ENCODE measurements around the gene NEUROD1. TPM values are rescaled to one million over a fixed set of nuclear protein-coding genes. Genes with fewer than 3 reads are reported as not detected.

Gene NEUROD1
- total and polyA plus RNA-seq, 3 experiments from 2014 or later: not detected

DNA sequence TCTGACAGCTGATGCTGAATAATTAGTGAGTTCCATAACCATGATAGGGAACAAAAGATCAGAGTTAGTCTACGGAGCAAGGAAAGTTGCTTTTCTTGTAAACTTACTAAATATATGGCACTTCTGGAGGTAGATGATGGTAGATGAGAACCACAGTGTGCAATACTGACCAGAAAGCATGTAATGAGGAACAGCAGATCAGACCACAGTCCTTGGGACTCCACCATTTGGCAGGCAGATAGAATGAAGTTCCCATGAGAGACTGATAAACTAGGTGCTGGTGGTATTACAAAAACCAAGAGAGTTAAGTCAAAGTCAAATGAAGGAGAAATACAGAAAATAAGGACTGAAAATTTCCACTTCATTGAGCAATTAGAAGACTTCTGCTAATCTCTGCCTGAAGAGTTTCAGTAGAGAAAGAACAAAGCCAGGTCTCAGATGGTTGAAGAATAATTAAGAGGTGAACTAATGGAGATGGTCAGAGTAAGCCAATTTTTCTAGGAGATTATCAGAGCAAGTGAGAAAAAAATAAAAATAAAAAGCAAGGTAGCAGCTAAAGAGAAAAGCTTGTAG, 33.8 kb downstream of the NEUROD1 start:
- CTCF ChIA-PET: no interaction called here
- no peak overlapping the region for H3K4me3 Mint-ChIP-seq

DNA sequence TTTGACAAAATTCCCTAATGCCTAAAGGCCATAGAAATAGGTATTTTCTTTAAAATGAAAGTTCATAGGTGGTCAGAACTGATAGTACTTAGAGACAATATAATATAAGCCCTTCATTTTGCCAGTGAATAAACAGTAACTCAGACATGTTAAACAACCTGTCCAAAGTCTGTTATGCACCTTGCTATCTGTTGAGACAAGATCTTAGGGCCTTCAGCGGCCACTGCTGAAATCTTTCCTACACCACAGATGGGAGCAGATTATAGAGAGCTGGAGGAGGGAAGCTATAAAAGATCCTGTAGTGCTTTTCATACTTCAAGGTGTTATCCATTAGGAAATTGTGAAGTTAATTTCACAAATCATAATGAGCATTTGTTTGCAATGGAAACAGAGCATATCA, 37.2 kb downstream of the NEUROD1 start:
- no peaks in the 10 kb centered on the region for H3K9me3 ChIP-seq (ENCODE audit: low read length)
- peaks cover 7% of the 10 kb centered on the region for H3K27me3 ChIP-seq (ENCODE audit: insufficient read depth, low read length, poor library complexity, severe bottlenecking)
- POLR2A ChIA-PET: no interaction called here
- H3K27ac Mint-ChIP-seq: no peak overlapping the region
- CTCF ChIA-PET: no interaction called here
- no peaks in the 10 kb centered on the region for H3K36me3 Mint-ChIP-seq
- no peak for DNase-seq
- H3K27ac ChIP-seq (ENCODE audit: low read depth, low read length): no peak overlapping the region
- H3K27me3 Mint-ChIP-seq: peaks cover 16 to 63% of the 10 kb centered on the region in 2 donors
- no peaks in the 10 kb centered on the region for H3K36me3 ChIP-seq (ENCODE audit: insufficient read depth, low read length)
- H3K9me3 Mint-ChIP-seq: peaks cover 0 to 4% (median 0%) of the 10 kb centered on the region in 5 donors
- H3K4me3 ChIP-seq (ENCODE audit: low read length): no peak overlapping the region
- H3K4me3 Mint-ChIP-seq: no peak overlapping the region
- no peaks in the 10 kb centered on the region for H3K4me1 Mint-ChIP-seq
- no peaks in the 10 kb centered on the region for H3K4me1 ChIP-seq (ENCODE audit: insufficient read depth, low read length)

More for the DNA sequence above, 33.8 kb downstream of the NEUROD1 start:
- Mint-ChIP-seq H3K4me1 (no peaks in the 10 kb centered on the region), H3K9me3 (peaks cover 0 to 4% (median 0%) of the 10 kb centered on the region in 5 donors), H3K27me3 (peaks cover 7 to 73% of the 10 kb centered on the region in 2 donors), H3K27ac (no peak overlapping the region), H3K36me3 (no peaks in the 10 kb centered on the region)
- no peak overlapping the region for H3K4me3 ChIP-seq (ENCODE audit: low read length)
- H3K27ac ChIP-seq (ENCODE audit: low read depth, low read length): no peak overlapping the region
- H3K27me3 ChIP-seq (ENCODE audit: insufficient read depth, low read length, poor library complexity, severe bottlenecking): peaks cover 7% of the 10 kb centered on the region
- no peaks in the 10 kb centered on the region for H3K4me1 ChIP-seq (ENCODE audit: insufficient read depth, low read length)
- no peaks in the 10 kb centered on the region for H3K9me3 ChIP-seq (ENCODE audit: low read length)
- POLR2A ChIA-PET: no interaction called here
- no peak for DNase-seq
- no peaks in the 10 kb centered on the region for H3K36me3 ChIP-seq (ENCODE audit: insufficient read depth, low read length)

GRCh38 chr2:181642086-181642485, 38.2 kb downstream of the NEUROD1 start:
- CTCF ChIA-PET: no interaction called here
- no peaks in the 10 kb centered on the region for H3K9me3 Mint-ChIP-seq

GRCh38 chr2:181639686-181640085, 40.6 kb downstream of the NEUROD1 start:
- H3K36me3 ChIP-seq (ENCODE audit: insufficient read depth, low read length): no peaks in the 10 kb centered on the region
- Mint-ChIP-seq H3K4me1 (no peaks in the 10 kb centered on the region), H3K27ac (no peak overlapping the region), H3K36me3 (no peaks in the 10 kb centered on the region), H3K4me3 (no peak overlapping the region), H3K9me3 (no peaks in the 10 kb centered on the region), H3K27me3 (peaks cover 11 to 43% of the 10 kb centered on the region in 2 donors)
- H3K27ac ChIP-seq (ENCODE audit: low read depth, low read length): no peak overlapping the region
- POLR2A ChIA-PET: no interaction called here
- H3K9me3 ChIP-seq (ENCODE audit: low read length): no peaks in the 10 kb centered on the region
- CTCF ChIA-PET: no interaction called here
- DNase-seq: no peak
- H3K4me3 ChIP-seq (ENCODE audit: low read length): no peak overlapping the region
- H3K27me3 ChIP-seq (ENCODE audit: insufficient read depth, low read length, poor library complexity, severe bottlenecking): no peaks in the 10 kb centered on the region
- no peaks in the 10 kb centered on the region for H3K4me1 ChIP-seq (ENCODE audit: insufficient read depth, low read length)

More at GRCh38 chr2:181642086-181642485, 38.2 kb downstream of the NEUROD1 start:
- Histone ChIP-seq H3K27me3 (ENCODE audit: insufficient read depth, low read length, poor library complexity, severe bottlenecking) (peaks cover 7% of the 10 kb centered on the region), H3K9me3 (ENCODE audit: low read length) (no peaks in the 10 kb centered on the region), H3K4me3 (ENCODE audit: low read length) (no peak overlapping the region), H3K4me1 (ENCODE audit: insufficient read depth, low read length) (no peaks in the 10 kb centered on the region), H3K36me3 (ENCODE audit: insufficient read depth, low read length) (no peaks in the 10 kb centered on the region), H3K27ac (ENCODE audit: low read depth, low read length) (no peak overlapping the region)
- H3K27me3 Mint-ChIP-seq: peaks cover 16 to 53% of the 10 kb centered on the region in 2 donors
- no peaks in the 10 kb centered on the region for H3K36me3 Mint-ChIP-seq
- no peak for DNase-seq
- no peak overlapping the region for H3K4me3 Mint-ChIP-seq
- H3K27ac Mint-ChIP-seq: no peak overlapping the region
- no peaks in the 10 kb centered on the region for H3K4me1 Mint-ChIP-seq
- POLR2A ChIA-PET: no interaction called here

DNA sequence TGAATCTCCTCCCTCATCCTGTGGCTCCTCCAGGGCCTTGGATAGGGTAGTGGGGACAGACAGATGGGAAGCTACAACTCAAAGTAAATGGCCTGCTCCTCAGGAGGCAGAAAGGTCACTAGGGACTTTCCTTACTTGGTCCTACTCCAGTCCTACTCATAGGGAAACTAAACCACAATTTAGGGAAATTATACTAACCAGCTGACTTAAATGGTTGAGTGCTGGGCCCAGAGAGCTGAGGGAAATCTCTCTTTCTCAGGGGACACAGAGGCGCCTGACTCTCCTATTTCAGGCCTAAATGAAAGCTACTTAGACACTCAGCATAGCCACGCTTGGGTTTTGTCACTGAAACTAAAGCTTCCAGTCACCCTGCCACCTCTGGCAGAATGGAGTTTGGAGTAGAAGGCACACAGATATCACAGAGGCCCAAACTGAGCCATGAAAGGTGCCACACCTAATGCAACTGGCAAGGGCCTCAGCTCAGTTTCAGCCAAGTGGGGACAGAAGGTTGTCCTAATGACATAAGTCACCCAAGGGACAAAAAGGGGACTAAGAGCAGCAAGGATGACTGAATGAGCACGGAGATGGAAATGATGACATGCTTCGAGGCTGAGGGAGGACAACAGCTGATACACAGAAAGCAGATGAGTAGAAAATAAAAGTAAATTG, 47.5 kb downstream of the NEUROD1 start:
- Histone ChIP-seq H3K36me3 (ENCODE audit: insufficient read depth, low read length) (no peaks in the 10 kb centered on the region), H3K4me3 (ENCODE audit: low read length) (no peak overlapping the region), H3K4me1 (ENCODE audit: insufficient read depth, low read length) (no peaks in the 10 kb centered on the region), H3K9me3 (ENCODE audit: low read length) (no peaks in the 10 kb centered on the region), H3K27me3 (ENCODE audit: insufficient read depth, low read length, poor library complexity, severe bottlenecking) (no peaks in the 10 kb centered on the region), H3K27ac (ENCODE audit: low read depth, low read length) (no peak overlapping the region)
- Mint-ChIP-seq H3K27ac (no peak overlapping the region), H3K27me3 (peaks cover 3 to 53% of the 10 kb centered on the region in 2 donors), H3K36me3 (no peaks in the 10 kb centered on the region), H3K9me3 (no peaks in the 10 kb centered on the region), H3K4me3 (no peak overlapping the region), H3K4me1 (no peaks in the 10 kb centered on the region)
- no peak for DNase-seq
- ChIA-PET CTCF (no interaction called here), POLR2A (interaction anchor here (0.6 kb wide), 1 partner anchor 64 kb away, joined by 6 read pairs; no protein-coding TSS in a partner anchor)

GRCh38 chr2:181628590-181629585, 51.4 kb downstream of the NEUROD1 start:
- ChIA-PET POLR2A (no interaction called here), CTCF (no interaction called here)
- Histone ChIP-seq H3K27me3 (ENCODE audit: insufficient read depth, low read length, poor library complexity, severe bottlenecking) (no peaks in the 10 kb centered on the region), H3K27ac (ENCODE audit: low read depth, low read length) (no peak overlapping the region), H3K4me3 (ENCODE audit: low read length) (no peak overlapping the region), H3K36me3 (ENCODE audit: insufficient read depth, low read length) (no peaks in the 10 kb centered on the region), H3K9me3 (ENCODE audit: low read length) (no peaks in the 10 kb centered on the region), H3K4me1 (ENCODE audit: insufficient read depth, low read length) (no peaks in the 10 kb centered on the region)
- H3K4me3 Mint-ChIP-seq: no peak overlapping the region
- H3K27me3 Mint-ChIP-seq: peaks cover 13 to 65% of the 10 kb centered on the region in 2 donors
- H3K27ac Mint-ChIP-seq: no peak overlapping the region
- peaks cover 0 to 4% (median 0%) of the 10 kb centered on the region in 5 donors for H3K9me3 Mint-ChIP-seq
- H3K4me1 Mint-ChIP-seq: no peaks in the 10 kb centered on the region
- no peak for DNase-seq
- no peaks in the 10 kb centered on the region for H3K36me3 Mint-ChIP-seq

DNA sequence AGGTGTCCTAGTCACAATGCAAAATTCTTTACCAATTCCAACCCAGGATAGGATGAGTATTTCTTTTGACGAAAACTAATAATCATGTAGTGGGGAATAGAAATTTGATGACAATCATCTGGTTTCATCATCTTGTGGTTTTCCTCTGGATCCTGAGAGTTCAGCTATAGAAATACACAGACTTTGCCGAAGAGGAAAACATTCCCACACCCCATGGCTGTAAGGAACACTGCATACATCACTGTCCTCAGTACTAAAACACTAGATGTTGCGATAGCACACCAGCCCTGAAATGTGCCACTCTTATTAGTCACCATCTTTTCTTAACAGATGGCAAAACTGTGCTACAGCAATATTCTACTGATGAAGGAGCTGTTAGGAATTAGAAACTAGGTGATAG, 52.8 kb downstream of the NEUROD1 start:
- no peaks in the 10 kb centered on the region for H3K4me1 ChIP-seq (ENCODE audit: insufficient read depth, low read length)
- POLR2A ChIA-PET: no interaction called here
- H3K27me3 Mint-ChIP-seq: peaks cover 11 to 61% of the 10 kb centered on the region in 2 donors
- no peak overlapping the region for H3K4me3 ChIP-seq (ENCODE audit: low read length)
- CTCF ChIA-PET: no interaction called here
- H3K27ac ChIP-seq (ENCODE audit: low read depth, low read length): no peak overlapping the region
- no peaks in the 10 kb centered on the region for H3K4me1 Mint-ChIP-seq
- H3K9me3 Mint-ChIP-seq: peaks cover 0 to 4% (median 0%) of the 10 kb centered on the region in 5 donors
- H3K36me3 Mint-ChIP-seq: no peaks in the 10 kb centered on the region
- DNase-seq: no peak
- no peaks in the 10 kb centered on the region for H3K36me3 ChIP-seq (ENCODE audit: insufficient read depth, low read length)
- no peaks in the 10 kb centered on the region for H3K27me3 ChIP-seq (ENCODE audit: insufficient read depth, low read length, poor library complexity, severe bottlenecking)
- H3K9me3 ChIP-seq (ENCODE audit: low read length): no peaks in the 10 kb centered on the region
- no peak overlapping the region for H3K4me3 Mint-ChIP-seq
- no peak overlapping the region for H3K27ac Mint-ChIP-seq

DNA sequence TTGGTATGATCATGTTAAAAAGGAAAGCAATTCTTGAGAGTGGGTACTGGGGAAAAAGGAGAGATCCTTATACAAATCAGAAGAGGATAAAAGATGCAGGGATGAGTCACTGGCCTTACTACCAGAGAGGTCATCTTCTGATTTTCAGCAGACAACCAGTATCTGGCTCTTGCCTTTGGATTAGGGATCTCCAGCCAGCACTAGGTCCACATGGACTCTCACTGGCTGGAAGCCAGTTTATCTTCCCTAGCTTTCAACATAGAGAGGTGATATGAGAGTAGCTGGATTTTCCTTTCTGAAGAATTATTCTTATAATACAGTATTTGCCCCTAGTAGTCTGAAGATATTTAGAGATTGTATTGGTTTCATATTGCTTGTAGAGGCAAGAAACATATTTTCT, 53.6 kb downstream of the NEUROD1 start:
- ChIA-PET POLR2A (no interaction called here), CTCF (no interaction called here)
- no peaks in the 10 kb centered on the region for H3K4me1 Mint-ChIP-seq
- Histone ChIP-seq H3K36me3 (ENCODE audit: insufficient read depth, low read length) (no peaks in the 10 kb centered on the region), H3K4me1 (ENCODE audit: insufficient read depth, low read length) (no peaks in the 10 kb centered on the region), H3K27ac (ENCODE audit: low read depth, low read length) (no peak overlapping the region), H3K27me3 (ENCODE audit: insufficient read depth, low read length, poor library complexity, severe bottlenecking) (no peaks in the 10 kb centered on the region), H3K9me3 (ENCODE audit: low read length) (no peaks in the 10 kb centered on the region), H3K4me3 (ENCODE audit: low read length) (no peak overlapping the region)
- no peak for DNase-seq
- no peak overlapping the region for H3K4me3 Mint-ChIP-seq
- peaks cover 11 to 64% of the 10 kb centered on the region in 2 donors for H3K27me3 Mint-ChIP-seq
- H3K36me3 Mint-ChIP-seq: no peaks in the 10 kb centered on the region
- no peak overlapping the region for H3K27ac Mint-ChIP-seq
- H3K9me3 Mint-ChIP-seq: peaks cover 0 to 4% (median 0%) of the 10 kb centered on the region in 5 donors
